GM12878 (cell line): ENCODE measurements around the gene DHX38.

Source experiments
- CEBPB ChIP-seq, 2 experiments: fragments of 150-350 bp in 1 of 2; IDR thresholded peaks; 2 replicates each; pipeline ENCODE4 v1.6.1; 2012 to 2014; ENCODE audit warnings: low read depth in 2 of 2, low read length in 2 of 2, borderline replicate concordance in 1 of 2, inconsistent platforms in 1 of 2
- CTCF ChIP-seq, 3 experiments: IDR thresholded peaks in 2 of 3; conservative IDR thresholded peaks in 1 of 3; 2 replicates each; pipeline ENCODE4 v1.5.1; 2011; ENCODE audit warnings: low read depth in 3 of 3, low read length in 3 of 3, mild to moderate bottlenecking in 3 of 3, control low read depth in 2 of 3, moderate library complexity in 2 of 3, inconsistent platforms in 1 of 3, mixed read lengths in 1 of 3; ENCODE audit not compliant: control insufficient read depth in 2 of 3, insufficient read depth in 1 of 3; ENCODE audit errors: extremely low read depth in 1 of 3
- EP300 ChIP-seq, 2 experiments: fragments of 150-350 bp in 1 of 2; IDR thresholded peaks; 2 replicates each; pipeline ENCODE4 v1.6.1; 2011 to 2012; ENCODE audit warnings: low read depth in 2 of 2, low read length in 2 of 2, borderline replicate concordance in 1 of 2, improper control_type of control experiment in 1 of 2, inconsistent platforms in 1 of 2; ENCODE audit not compliant: control insufficient read depth in 1 of 2
- TAF1 ChIP-seq: IDR thresholded peaks from 2 replicates; pipeline ENCODE4 v1.6.1; 2011; ENCODE audit warnings: mild to moderate bottlenecking, low read depth, low read length, borderline replicate concordance

- TF ChIP-seq CTCF (IDR thresholded peaks at IDR 0.05 in 2 of 3, conservative IDR thresholded peaks at IDR 0.05 in 1 of 3; ENCODE audit: control insufficient read depth in 2 of 3, extremely low read depth in 1 of 3, insufficient read depth in 1 of 3, low read depth in 3 of 3, low read length in 3 of 3) (no peak), CEBPB (IDR thresholded peaks at IDR 0.05; ENCODE audit: borderline replicate concordance in 1 of 2, low read depth in 2 of 2, low read length in 2 of 2) (no peak), TAF1 (no peak), EP300 (IDR thresholded peaks at IDR 0.05; ENCODE audit: borderline replicate concordance in 1 of 2, control insufficient read depth in 1 of 2, low read depth in 2 of 2, low read length in 2 of 2) (no peak)
These were observed 26.4 kb downstream of the DHX38 start for GRCh38 chr16:72120026-72120425.
